CD4-positive, alpha-beta T cell treated with Interleukin-4 for 1 hour (primary cell): ENCODE results near the gene SEMA3C.

Experiments used
- DNase-seq, 2 donors: peaks; one replicate each; pipeline ENCODE4 v3.0.0-alpha.2; 2020 to 2022

The SEMA3C gene

DNA sequence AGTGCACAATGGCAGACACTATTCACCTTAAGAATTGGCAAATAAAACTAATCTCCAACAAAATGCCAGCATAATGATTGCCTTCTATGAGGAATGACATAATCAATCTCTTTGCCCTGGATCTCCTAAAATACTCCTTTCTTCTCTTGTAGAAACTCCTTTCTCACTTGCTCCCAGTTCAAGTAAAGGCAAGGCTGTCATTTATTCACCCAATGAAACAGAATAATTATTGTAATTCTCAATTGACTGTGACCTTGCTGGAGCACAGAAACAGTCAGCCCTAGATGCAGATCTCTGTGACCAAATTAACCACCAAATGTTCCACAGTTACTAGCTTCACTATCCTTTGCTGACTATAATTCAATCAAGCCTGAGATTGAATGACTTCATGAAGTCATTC lies 99.3 kb downstream of the SEMA3C start:
- no peak for DNase-seq

DNA sequence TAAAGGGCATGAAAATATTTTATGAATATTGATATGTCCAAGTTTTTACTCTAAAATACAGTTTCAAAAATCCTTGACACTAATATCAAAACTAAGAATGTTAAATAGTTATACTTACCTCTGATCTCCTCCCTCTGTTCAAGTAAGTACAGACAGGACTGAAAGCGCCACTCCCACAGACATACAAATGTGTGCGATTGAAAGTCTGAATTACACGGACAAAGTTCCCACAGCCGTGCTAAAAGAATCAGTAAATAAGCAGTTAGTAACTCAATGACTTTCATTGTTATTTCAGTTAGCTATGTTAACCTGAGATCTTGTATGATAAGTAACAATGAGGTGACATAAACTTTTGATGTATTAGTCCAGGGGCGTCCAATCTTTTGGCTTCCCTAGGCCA lies 100.7 kb downstream of the SEMA3C start:
- no peak for DNase-seq

DNA sequence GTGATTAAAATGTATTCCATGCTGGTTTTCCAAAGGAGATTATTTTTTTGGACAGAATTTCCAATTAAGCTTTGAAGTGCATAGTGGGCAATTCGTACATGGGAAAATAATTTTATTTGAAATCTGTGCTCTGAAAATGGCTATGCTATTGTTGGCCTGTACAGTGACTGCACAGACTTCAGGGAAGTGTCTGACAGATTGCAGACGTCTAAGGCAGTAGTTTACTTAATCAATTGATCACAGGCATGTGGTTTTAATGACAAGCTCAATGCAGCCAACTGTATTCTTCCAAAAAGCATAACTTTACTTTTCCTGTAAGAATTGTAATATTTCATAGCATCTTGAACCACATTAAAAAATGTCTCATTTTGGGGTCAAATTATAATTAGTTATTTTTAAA lies 102.0 kb downstream of the SEMA3C start:
- no peak for DNase-seq

DNA sequence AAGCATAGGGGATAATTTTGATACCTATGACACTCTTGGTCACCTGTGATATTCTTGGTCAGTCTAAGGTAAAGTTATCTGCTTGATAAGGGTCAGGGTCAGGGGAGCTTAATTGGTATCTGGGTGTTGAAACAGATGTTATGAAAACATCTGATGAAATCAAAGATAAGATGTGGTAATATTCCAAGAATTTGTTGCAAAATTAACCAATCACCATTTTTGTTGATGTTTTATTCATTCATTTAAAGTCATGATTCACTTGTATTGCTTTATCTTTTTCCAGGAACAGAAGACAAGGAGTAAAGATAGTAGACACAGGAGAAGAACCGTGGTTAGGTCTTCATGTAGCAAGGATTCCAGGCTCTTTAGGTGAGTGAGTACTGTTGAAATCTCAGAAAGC lies 103.1 kb downstream of the SEMA3C start:
- DNase-seq = no peak

DNA sequence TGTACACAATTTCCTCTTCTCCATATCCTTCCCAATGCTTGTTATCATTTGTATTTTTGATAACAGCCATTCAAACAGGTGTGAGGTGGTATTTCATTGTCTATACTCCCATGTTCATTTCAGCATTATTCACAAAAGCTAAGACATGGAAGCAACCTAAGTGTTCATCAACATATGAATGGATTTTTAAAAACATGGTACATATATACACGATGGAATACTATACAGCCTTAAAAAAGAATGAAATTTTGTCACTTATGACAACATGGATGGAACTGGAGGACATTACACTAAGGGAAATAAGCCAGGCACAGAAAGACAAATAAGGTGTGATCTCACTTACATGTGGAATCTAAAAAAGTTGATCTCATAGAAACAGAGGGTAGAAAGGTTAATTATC lies 109.3 kb downstream of the SEMA3C start:
- no peak for DNase-seq

DNA sequence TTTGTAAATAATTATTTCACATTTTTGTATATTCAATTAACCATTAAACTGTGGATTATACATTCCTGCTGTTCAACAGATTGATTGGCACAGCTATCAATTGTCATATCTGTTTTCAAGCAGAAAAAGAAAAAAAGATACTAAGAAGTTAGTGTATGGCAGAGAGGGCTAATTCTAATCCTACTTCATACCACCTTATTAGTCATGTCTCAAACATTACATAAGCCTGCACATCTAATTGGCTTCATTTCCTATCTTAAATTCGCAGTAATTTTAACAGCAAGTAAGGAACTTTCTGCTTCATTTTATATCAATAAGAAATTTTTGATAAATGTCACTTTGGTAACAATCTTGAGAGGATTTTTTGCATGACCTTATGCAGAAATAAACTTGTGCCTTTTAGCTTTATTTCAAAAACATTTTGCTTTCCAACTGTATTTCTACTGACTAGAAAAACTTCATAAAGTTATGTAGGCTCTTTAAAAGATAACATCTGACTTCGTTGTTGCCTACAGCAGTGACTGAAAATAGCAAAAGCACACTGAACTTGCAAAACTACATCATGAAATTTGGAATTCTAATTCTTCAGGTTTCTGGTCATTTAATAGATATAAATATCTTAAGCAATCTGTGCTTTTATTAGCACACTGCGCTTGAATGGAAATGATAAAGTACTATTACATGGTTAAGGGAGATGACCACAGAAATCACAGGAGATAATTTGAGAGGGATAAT lies 111.5 kb downstream of the SEMA3C start:
- no peak for DNase-seq

DNA sequence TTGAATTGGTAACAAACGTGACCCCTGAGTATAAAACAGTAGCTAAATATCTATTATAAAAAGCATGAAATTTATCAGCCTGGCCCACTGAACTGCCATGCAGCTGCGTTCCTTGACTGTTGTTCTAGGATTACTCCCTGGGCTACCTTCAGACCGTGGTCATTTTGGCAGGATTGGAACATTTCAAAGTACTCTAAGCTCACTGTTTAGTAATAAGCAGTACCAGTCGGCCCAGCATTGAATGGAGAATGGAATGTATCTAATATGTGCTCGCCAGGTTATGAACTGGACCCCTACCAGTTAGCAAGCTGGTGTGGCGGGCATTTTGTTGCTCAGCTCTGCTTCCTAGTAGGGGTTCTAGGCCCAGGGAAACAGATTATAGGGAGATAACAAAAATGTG lies 112.2 kb downstream of the SEMA3C start:
- DNase-seq = no peak

DNA sequence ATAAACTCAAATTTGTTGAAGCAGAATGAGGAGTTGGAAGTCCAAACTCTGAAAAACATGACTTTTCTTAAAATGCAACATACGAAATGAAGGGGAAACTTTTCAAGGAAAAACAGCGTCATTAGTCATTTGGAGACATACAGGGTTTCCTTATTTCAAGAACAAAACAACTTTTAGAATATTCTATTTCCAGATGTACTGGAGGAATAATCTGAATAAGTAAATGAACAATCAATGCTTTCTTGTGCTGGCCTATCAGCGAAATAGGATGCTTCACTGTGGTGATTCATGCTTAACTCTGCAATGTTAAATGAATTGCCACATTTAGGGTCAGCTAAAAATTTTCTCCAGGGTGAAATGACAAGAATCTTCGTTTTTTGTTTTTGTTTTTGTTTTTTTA lies 114.3 kb downstream of the SEMA3C start:
- no peak for DNase-seq

DNA sequence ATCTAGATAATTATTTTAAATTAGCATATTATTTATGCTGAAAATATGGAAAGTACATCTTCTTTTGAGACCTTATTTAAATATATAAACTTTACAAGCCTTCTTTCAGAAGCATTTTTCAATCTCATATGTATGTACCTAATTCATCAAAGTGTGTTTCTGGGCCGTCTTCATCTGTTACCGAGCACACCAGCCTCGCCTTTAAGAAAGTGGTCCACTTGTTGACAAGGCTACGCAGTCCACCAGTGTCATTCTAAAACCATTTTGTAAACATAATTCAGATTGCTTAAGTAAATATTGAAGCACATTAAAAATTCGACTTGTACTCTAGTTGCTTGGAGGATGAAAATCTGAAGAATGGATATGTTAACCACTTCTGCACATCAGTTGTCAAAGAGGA lies 116.3 kb downstream of the SEMA3C start:
- DNase-seq = no peak

DNA sequence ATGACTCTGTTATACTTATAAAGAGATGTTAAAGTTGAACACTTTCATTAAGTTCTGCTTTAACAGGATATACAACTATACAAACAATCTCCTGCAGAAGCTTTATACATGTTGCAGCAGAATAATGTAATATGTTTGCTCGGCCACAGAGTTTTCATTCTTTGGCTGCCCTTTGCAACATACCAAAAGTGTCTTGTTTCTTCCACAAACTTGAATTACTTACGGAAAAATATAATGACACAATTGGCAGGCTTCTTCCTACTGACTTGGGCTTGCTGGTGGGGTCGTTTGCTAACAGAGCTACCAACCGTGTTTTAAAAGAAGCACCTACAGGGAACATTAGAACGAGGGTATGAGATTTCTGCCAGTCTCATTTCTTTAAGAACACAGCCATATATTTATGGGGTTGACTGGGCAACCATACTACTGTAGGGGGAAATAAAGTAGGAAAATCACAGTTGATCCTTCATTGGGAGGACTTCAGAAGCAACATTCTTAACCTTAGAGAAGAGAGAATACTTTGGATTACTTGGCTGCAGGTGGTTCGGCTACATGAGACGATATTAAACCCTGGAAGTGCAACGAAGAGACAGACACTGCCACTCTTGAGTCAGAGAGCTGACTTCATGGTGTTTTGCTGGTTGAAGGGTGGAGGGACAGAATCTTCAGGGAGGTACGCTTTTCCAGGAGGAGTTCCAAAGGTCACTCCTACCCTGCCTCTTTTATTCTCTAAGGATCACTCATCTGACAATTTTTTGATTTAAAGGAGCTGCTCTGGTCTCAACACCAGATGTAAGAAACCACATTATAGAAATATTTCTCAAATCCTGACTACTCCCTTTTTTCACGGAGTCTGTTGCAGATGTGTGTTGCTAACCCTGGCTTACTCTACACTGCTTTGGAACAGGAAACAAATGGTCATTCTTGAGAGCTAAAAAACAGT lies 123.9 kb downstream of the SEMA3C start:
- DNase-seq = no peak

DNA sequence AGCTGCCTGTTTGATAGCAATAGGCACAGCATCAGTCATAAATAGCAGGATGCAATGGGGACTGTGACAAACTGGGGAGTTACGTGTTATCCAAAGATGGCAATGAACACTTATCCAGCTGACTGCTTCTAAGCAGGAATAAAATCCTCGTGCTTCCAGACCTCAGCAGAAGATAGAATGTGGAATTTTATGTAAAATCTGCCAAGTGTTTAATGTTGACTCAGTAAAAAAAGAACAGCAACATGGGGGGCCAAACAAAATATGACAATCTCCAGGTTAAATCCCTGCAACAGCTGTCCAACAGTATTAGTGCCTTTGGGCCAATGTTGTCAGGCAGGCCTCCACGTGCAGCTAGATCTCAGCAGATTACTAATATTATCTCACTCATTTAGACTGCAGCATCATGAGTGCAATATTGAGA lies 127.3 kb downstream of the SEMA3C start:
- DNase-seq = no peak

DNA sequence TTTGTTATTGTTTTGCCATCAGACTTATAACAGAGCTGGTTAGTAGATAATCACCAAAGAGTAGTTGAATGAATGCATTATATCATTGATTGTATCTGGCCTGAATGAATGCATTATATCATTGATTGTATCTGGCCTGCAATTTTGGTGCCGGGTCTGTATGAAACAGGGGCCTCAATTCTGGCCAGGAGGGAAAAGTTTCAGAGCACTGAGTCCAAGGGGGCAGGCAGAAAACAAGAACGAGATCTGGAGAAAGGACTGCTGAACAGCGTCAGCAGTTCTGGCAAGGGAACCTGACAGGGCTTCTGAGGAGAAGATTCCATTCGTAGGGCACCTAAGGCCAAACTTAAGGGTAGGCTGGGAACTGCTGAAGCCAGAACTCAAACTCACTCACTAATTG lies 128.0 kb downstream of the SEMA3C start:
- no peak for DNase-seq

DNA sequence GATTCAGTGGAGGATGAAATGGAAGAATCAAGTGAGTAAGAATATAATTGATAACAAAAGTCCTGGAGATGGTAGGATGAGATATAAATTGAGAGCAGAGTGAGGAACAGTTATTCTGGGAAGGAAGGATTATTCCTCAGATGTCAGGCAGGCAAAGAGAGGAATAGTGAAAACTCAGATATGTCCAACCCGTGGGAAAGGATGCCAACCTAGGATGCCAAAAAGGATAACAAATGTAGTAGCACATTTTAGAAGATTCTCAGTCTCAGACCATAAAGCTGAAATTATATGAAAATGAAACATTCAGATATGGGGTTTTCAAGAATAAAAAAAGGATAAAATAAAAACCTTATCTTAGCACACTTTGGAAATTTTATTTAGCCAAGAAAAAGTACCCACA lies 131.1 kb downstream of the SEMA3C start:
- no peak for DNase-seq

DNA sequence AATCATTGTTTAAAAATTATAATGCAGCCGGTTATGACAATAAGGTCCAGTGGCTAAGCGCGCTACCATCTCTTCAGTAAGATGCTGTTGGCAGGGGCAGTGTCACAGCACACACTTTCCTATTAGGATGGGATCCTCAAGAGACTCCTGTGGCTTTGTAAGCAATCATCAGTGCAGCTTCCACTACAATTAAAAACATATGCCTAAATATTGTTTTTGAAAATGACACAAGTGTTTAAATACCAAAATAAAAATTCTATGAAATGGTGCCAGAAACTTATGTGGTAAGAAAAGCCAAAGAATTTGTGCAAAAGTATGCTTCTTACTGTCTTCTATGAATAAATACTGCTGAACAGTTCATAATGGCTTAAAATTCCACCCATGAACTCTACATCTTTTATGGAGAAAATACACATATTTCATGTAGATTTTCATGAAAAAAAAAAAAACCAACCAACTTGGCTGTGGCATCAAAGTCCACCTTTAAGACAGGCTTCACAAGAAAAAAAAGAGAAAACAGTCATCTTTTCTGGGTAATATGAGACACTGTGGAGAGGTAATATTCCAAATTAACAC lies 132.8 kb downstream of the SEMA3C start:
- DNase-seq = no peak

DNA sequence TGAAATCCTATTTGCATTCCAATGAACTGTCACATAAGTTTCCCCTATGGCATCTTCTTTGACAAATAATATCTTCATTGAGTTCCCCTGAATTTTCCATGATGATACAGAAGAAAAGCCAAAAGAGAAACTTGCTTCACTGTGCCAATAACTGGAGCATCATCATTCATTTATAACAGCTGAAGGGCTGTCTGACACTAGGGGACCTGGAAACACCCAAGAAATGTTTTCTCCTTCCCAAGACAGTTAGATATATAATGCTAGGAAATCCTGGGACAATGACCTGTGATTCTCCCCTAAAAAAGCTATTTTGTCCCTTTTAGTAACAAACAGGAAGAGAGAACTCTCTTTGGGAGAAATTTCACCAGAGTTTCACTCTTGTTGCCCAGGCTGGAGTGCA lies 133.6 kb downstream of the SEMA3C start:
- no peak for DNase-seq

DNA sequence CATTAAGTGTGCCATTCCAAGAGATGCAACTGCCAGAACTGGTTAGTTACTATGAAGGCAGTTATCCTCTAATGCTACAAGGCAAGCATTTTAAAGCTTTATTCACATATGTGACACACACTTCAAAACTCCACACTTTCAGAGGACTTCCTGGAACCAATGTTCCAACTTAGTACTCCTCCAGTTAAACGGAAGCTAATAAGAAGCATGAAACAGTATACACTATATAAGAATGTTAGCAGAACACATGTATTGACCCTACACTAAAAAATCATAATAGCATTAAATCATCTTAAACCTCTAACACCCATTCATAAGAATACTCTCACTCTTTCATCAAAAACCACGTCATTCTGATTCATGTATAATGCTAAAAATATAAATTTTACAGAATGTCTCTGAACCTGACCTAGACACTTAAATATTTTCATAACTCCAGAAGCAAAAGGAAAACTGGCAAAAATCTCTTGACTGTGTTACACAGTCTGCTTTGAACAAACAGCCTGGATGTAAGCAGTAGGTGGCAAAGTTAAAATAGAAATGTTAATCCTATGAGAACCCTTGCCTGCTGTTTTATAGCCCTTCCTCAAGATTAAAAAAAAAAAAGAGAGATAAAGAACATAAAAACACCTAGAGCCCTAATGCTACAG lies 135.0 kb downstream of the SEMA3C start:
- DNase-seq = no peak

DNA sequence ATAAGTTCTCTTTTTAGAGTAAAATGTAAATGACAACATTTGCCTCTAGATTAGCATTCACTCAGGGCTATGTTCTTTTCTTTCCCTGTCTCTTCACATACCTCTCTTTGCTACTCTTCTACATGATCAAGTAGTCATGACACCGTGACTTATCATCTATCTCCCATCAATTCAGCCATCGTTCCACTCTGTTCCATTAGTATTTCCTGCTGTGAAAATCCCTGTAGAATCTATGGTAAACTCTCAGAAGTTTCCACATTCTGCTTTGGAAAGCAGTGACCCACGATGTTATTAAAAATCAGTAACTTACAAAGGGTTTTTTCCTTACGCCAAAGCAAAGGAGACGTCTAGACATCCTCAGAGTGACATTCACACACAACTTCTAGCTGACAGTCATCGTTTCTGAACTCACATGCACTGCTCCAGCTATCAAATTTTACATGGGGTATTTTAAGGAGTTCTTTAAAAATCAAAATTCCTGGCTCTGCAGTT lies 135.6 kb downstream of the SEMA3C start:
- DNase-seq = no peak

DNA sequence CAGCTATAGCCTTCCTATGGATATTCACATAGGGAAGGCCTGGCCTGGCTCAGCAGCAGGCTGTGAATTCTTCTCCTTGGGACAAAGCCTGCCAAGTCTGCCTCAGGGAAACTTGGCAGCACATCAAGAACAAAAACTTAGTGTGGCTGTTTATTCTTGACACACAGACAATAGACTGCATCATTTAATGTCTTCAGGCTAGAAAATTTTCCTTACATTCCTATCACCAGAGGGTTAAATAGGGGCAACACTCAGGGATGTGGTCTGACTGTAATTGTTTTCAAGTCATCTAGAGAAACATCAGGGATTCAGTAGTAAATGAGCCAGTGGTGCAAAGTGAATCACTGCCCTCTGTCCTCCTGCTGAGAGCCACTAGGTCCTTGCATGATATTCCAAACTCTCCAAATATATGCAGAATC lies 137.3 kb downstream of the SEMA3C start:
- no peak for DNase-seq

DNA sequence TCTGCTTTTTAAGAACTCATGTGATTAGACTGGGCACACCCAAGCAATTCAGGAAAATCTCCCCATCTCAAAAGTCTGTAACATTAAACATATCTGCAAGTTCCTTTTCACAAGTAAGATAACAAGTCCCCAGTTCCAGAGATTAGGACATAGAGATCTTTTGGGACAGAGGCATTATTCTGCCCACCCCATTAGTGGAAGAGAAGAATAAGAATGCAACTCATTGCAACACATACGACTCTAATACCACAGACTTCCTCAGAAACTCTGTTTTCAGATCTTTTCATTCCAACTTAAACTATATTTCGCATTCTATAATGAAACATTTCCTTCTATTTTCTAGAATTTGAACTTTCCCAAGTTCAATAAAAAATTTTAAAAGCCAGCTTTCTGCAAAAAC lies 137.7 kb downstream of the SEMA3C start:
- no peak for DNase-seq

DNA sequence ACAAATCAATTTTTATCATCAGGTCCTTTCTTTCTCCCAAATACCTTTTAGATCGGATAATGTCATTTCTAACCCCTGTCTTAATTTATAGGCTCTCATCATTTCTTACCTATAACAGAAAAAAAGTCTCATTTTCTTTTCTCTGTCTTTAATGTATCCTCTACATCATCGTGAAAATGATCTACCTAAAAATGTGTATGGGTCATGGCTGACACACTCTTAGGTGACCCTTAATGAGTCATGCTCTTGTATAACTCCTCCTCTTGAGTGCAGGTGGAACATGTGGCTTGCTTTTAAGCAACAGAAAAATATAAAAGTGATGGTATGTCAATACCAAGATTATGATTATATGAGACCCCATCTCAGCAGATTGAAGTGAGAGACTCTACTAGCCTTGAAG lies 139.4 kb downstream of the SEMA3C start:
- no peak for DNase-seq

DNA sequence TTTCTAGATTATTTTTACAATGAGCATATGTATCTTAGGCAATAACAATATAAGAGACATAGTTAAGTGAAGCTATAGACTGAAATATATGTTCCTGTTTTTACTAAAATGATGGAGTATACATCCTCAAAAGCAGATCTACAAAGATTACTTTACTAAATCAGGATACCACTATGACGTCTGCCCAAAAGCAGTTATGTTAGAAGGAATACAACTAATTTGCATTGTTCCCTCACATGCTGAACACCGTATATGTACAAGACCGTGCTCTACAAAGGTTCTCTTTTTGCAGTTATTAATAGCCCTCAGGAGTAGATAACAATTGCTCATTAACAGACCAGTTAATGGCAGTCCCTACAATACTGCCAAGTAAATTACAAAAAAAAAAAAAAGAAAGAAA lies 143.0 kb downstream of the SEMA3C start:
- no peak for DNase-seq

DNA sequence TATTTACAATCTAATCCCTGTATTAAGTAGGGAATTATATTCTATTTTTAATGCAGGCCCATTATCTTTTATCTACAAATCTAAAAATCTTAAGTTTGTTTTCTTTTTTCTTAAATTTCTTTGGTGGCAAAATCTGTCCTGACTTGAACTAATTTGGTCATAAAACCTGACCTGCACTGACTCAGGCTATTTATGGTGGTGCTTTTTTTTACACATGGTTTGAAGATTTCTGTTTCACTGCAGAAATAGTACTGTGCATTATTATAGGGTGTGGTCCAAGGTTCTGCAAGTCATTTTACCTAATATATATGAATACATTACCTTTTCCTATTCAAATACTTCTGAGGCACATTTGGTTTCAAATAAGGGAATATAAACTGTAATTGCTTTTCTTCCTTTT lies 143.4 kb downstream of the SEMA3C start:
- no peak for DNase-seq

DNA sequence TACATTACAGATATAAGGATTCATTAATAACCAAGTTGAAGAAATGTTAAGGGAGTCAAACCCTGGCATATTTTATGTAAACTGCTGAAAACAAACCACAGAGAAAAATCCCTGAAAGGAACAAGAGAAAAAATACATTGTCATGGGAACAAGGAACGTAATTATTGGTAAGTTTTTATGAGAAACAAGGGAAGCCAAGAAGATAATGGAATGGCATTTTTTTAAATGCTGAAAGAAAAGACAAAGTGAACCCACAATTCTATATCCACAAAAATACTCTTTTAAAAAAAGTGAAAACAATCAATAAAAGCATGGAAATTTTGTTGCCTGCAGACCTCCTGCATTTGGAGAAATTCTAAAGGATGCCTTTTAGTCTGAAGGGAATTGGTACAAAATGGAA lies 144.0 kb downstream of the SEMA3C start:
- DNase-seq = no peak
